Liver (tissue), 10 donors: ENCODE measurements around the gene ZG16B. TPM values are rescaled to one million over a fixed set of nuclear protein-coding genes. Genes with fewer than 3 reads are reported as not detected.

Experiments
- DNase-seq: peaks from one replicate; pipeline ENCODE4 v3.0.0-alpha.2; 2017; ENCODE audit warnings: low spot score
- H3K27ac ChIP-seq, 2 donors: one replicate each; pipeline ENCODE4 v1.7.0; 2013; ENCODE audit warnings: inconsistent platforms in 2 of 2, low read length in 2 of 2, control low read depth in 1 of 2, low read depth in 1 of 2, mild to moderate bottlenecking in 1 of 2
- H3K27me3 ChIP-seq, 4 donors: one replicate each; pipeline versions ENCODE4 v1.6.1 to v1.7.0; 2013; ENCODE audit warnings: low read length in 3 of 4, inconsistent platforms in 1 of 4, mild to moderate bottlenecking in 1 of 4, moderate library complexity in 1 of 4; ENCODE audit not compliant: control insufficient read depth in 4 of 4, insufficient read depth in 4 of 4
- H3K36me3 ChIP-seq, 4 donors: one replicate each; pipeline versions ENCODE4 v1.6.1 to v1.7.0; 2013; ENCODE audit warnings: low read length in 3 of 4, mild to moderate bottlenecking in 3 of 4, low read depth in 1 of 4, moderate library complexity in 1 of 4; ENCODE audit not compliant: control insufficient read depth in 4 of 4, insufficient read depth in 3 of 4
- H3K4me1 ChIP-seq, 4 donors: one replicate each; pipeline versions ENCODE4 v1.6.1 to v1.7.0; 2013; ENCODE audit warnings: low read length in 3 of 4, mild to moderate bottlenecking in 3 of 4, moderate library complexity in 1 of 4; ENCODE audit not compliant: control insufficient read depth in 4 of 4, insufficient read depth in 4 of 4
- H3K4me3 ChIP-seq, 3 donors: one replicate each; pipeline versions ENCODE4 v1.6.1 to v1.7.0; 2013; ENCODE audit warnings: low read length in 3 of 3, control low read depth in 1 of 3, low read depth in 1 of 3, mild to moderate bottlenecking in 1 of 3
- H3K9ac ChIP-seq, 2 donors: one replicate each; pipeline ENCODE4 v1.7.0; 2013; ENCODE audit warnings: low read length in 2 of 2, mild to moderate bottlenecking in 2 of 2, moderate library complexity in 2 of 2, control low read depth in 1 of 2, low read depth in 1 of 2
- H3K9me3 ChIP-seq, 4 donors: one replicate each; pipeline versions ENCODE4 v1.6.1 to v1.7.0; 2013; ENCODE audit warnings: low read length in 3 of 4; ENCODE audit not compliant: control insufficient read depth in 4 of 4
- HNF4G ChIP-seq: IDR thresholded peaks from 2 replicates; pipeline ENCODE4 v1.6.1; 2016; ENCODE audit warnings: antibody characterized with exemption
- RXRA ChIP-seq, 2 donors: IDR thresholded peaks; 2 replicates each; pipeline ENCODE4 v1.6.1; 2017 to 2018; ENCODE audit warnings: antibody characterized with exemption in 2 of 2, mild to moderate bottlenecking in 1 of 2
- SP1 ChIP-seq: IDR thresholded peaks from 2 replicates; pipeline ENCODE4 v1.6.1; 2018; ENCODE audit warnings: antibody characterized with exemption, mild to moderate bottlenecking
- WGBS: extraction: QIAGEN DNeasy Blood & Tissue Kit; methylation state at CpG from one replicate; pipeline ENCODE4 v1.1.7; 2013; 5-methylcytosine and 5-hydroxymethylcytosine counted together
- polyA plus RNA-seq, 2 donors: library from polyadenylated mRNA; stranded (reverse) in 1 of 2; unstranded in 1 of 2; fragments of 200-250 nt in 1 of 2; fragments of >200 nt in 1 of 2; fragmentation: Nextera tagmentation in 1 of 2; extraction: Ambion mirVana in 1 of 2; gene quantifications; one replicate each; pipeline versions ENCODE4 v1.2.1 to v1.2.3, GENCODE V29; 2013 to 2015
- small RNA-seq: library from RNA; depleted of rRNA; stranded (forward); fragments of <200 nt; gene quantifications from one replicate; pipeline ENCODE3, GENCODE V24; 2014
- total RNA-seq, 2 donors: library from RNA; depleted of rRNA; stranded (reverse); fragments of >200 nt; gene quantifications; one replicate each; pipeline ENCODE4 v1.2.3, GENCODE V29; 2014
- TF ChIP-seq, protein P1 (sequence below): IDR thresholded peaks from 2 replicates; pipeline ENCODE4 v1.6.1; 2016; ENCODE audit warnings: antibody characterized with exemption
- donor health status: healthy.
- donor health status: healthy.
- donor health status: healthy.
- donor health status: healthy.
- donor health status: healthy.

ZG16B gene
- total and polyA plus RNA-seq, 4 donors = 0.24 to 0.79 (median 0.43) TPM

DNA sequence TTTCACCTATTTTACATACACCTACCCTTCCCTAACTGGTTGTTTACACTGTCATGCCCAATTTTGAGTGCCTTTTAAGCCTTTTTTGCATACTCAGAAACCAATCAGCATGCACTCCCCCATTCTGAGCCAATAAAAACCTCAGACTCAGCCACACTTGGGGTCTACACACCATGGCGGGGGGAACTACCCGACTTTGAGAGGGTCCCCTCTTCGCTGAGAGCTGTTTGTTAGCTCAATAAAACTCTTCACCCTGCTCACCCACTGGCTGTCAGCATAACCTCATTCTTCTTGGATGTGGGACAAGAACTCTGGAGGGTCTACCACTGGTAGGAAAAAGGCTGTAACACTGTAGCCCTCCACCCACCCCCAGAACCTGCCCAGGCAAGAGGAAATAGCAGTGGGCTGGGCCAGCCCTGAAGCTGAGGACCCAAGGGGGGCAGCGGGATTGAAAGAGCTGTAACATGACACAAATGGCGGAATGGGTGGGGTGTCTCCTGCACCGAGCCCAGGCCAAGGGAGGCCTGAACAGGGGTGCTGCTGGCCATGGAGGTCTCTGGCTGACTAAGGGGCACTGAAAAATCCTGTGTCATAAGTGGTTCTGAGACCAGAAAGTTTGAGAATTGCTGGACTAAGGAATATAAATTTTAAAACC is 49.9 kb downstream of the ZG16B start:
- peaks cover 2 to 7% (median 5%) of the 10 kb centered on the region in 4 donors for H3K9me3 ChIP-seq
- WGBS = 89% methylated on average over 6 of the region's 6 CpGs
- TF ChIP-seq RXRA (IDR thresholded peaks at IDR 0.05) (no peak), HNF4G (no peak), SP1 (no peak)
- TF ChIP-seq, protein P1, sequence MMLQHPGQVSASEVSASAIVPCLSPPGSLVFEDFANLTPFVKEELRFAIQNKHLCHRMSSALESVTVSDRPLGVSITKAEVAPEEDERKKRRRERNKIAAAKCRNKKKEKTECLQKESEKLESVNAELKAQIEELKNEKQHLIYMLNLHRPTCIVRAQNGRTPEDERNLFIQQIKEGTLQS = no peak

More for the DNA sequence above, 49.9 kb downstream of the ZG16B start:
- no peak overlapping the region for H3K4me3 ChIP-seq
- peaks cover 0 to 4% (median 2%) of the 10 kb centered on the region in 4 donors for H3K4me1 ChIP-seq
- H3K27me3 ChIP-seq = no peaks in the 10 kb centered on the region
- no peaks in the 10 kb centered on the region for H3K36me3 ChIP-seq
- no peak for DNase-seq
- no peak overlapping the region for H3K27ac ChIP-seq
- H3K9ac ChIP-seq = no peak overlapping the region

Small RNA genes within 50 kb of the gene (small RNA-seq; reads per million reads assigned to genes)
- not detected for gene SNORA3C

Other genes with a start within 250 kb of the ZG16B start
- gene KCTD5, start 147.8 kb upstream of the ZG16B start, total RNA-seq = 10 to 100 TPM; 11.3 to 14.2 TPM
- 10 to 100 TPM in 1 of 2 donors, 1 to 10 TPM in 1; 8.3 to 11.7 TPM for gene KCTD5, start 147.8 kb upstream of the ZG16B start, polyA plus RNA-seq
- gene PRSS27, start 110.1 kb upstream of the ZG16B start, total RNA-seq = 1 to 10 TPM in 1 of 2 donors, under 1 TPM in 1; 0.05 to 1.5 TPM
- under 1 TPM in 1 of 2 donors, not detected in 1; 0.22 TPM for gene PRSS27, start 110.1 kb upstream of the ZG16B start, polyA plus RNA-seq
- gene SRRM2, start 77.7 kb upstream of the ZG16B start, total RNA-seq = 100 to 1,000 TPM in 1 of 2 donors, 10 to 100 TPM in 1; 84.8 to 119 TPM
- 100 to 1,000 TPM; 147 to 199 TPM for gene SRRM2, start 77.7 kb upstream of the ZG16B start, polyA plus RNA-seq
- gene ELOB, start 53.0 kb upstream of the ZG16B start, total RNA-seq = 100 to 1,000 TPM; 114 to 395 TPM
- gene ELOB, start 53.0 kb upstream of the ZG16B start, polyA plus RNA-seq = 100 to 1,000 TPM; 252 to 374 TPM
- gene PRSS33, start 42.7 kb upstream of the ZG16B start, total RNA-seq = not detected
- not detected for gene PRSS33, start 42.7 kb upstream of the ZG16B start, polyA plus RNA-seq
- not detected for gene PRSS41, start 31.8 kb upstream of the ZG16B start, total RNA-seq
- gene PRSS41, start 31.8 kb upstream of the ZG16B start, polyA plus RNA-seq = not detected
- 1 to 10 TPM in 1 of 2 donors, not detected in 1; 1.0 TPM for gene PRSS21, start 13.1 kb upstream of the ZG16B start, total RNA-seq
- gene PRSS21, start 13.1 kb upstream of the ZG16B start, polyA plus RNA-seq = under 1 TPM; 0.18 to 0.26 TPM
- gene PRSS22, start 27.9 kb downstream of the ZG16B start, total RNA-seq = 1 to 10 TPM in 1 of 2 donors, not detected in 1; 1.1 TPM
- gene PRSS22, start 27.9 kb downstream of the ZG16B start, polyA plus RNA-seq = under 1 TPM; 0.23 to 0.32 TPM
- gene FLYWCH2, start 52.9 kb downstream of the ZG16B start, total RNA-seq = 10 to 100 TPM in 1 of 2 donors, 1 to 10 TPM in 1; 7.1 to 21.0 TPM
- gene FLYWCH2, start 52.9 kb downstream of the ZG16B start, polyA plus RNA-seq = 10 to 100 TPM in 1 of 2 donors, 1 to 10 TPM in 1; 4.9 to 10.2 TPM
- 10 to 100 TPM in 1 of 2 donors, 1 to 10 TPM in 1; 6.2 to 12.2 TPM for gene FLYWCH1, start 81.6 kb downstream of the ZG16B start, total RNA-seq
- gene FLYWCH1, start 81.6 kb downstream of the ZG16B start, polyA plus RNA-seq = 1 to 10 TPM; 3.9 to 9.5 TPM
- gene KREMEN2, start 134.0 kb downstream of the ZG16B start, total RNA-seq = not detected
- not detected for gene KREMEN2, start 134.0 kb downstream of the ZG16B start, polyA plus RNA-seq
- 1 to 10 TPM in 1 of 2 donors, under 1 TPM in 1; 0.92 to 9.9 TPM for gene PAQR4, start 139.0 kb downstream of the ZG16B start, total RNA-seq
- gene PAQR4, start 139.0 kb downstream of the ZG16B start, polyA plus RNA-seq = 1 to 10 TPM in 1 of 2 donors, under 1 TPM in 1; 0.63 to 3.0 TPM
- gene PKMYT1, start 150.1 kb downstream of the ZG16B start, total RNA-seq = 10 to 100 TPM in 1 of 2 donors, under 1 TPM in 1; 0.50 to 15.8 TPM
- 1 to 10 TPM; 1.7 to 3.4 TPM for gene PKMYT1, start 150.1 kb downstream of the ZG16B start, polyA plus RNA-seq
- under 1 TPM; 0.05 to 0.25 TPM for gene CLDN9, start 182.6 kb downstream of the ZG16B start, total RNA-seq
- under 1 TPM; 0.25 to 0.32 TPM for gene CLDN9, start 182.6 kb downstream of the ZG16B start, polyA plus RNA-seq
- under 1 TPM in 1 of 2 donors, not detected in 1; 0.75 TPM for gene CLDN6, start 187.9 kb downstream of the ZG16B start, total RNA-seq
- gene CLDN6, start 187.9 kb downstream of the ZG16B start, polyA plus RNA-seq = not detected
- gene TNFRSF12A, start 190.1 kb downstream of the ZG16B start, total RNA-seq = 1 to 10 TPM; 7.9 to 8.8 TPM
- 10 to 100 TPM in 1 of 2 donors, 1 to 10 TPM in 1; 9.4 to 35.5 TPM for gene TNFRSF12A, start 190.1 kb downstream of the ZG16B start, polyA plus RNA-seq
- gene HCFC1R1, start 193.6 kb downstream of the ZG16B start, total RNA-seq = 1 to 10 TPM; 1.4 to 2.2 TPM
- gene HCFC1R1, start 193.6 kb downstream of the ZG16B start, polyA plus RNA-seq = 10 to 100 TPM; 16.3 to 17.6 TPM
- 10 to 100 TPM; 12.6 to 14.8 TPM for gene THOC6, start 193.7 kb downstream of the ZG16B start, total RNA-seq
- 10 to 100 TPM; 10.8 TPM for gene THOC6, start 193.7 kb downstream of the ZG16B start, polyA plus RNA-seq
- under 1 TPM in 1 of 2 donors, not detected in 1; 0.59 TPM for gene BICDL2, start 206.6 kb downstream of the ZG16B start, total RNA-seq
- gene BICDL2, start 206.6 kb downstream of the ZG16B start, polyA plus RNA-seq = under 1 TPM; 0.15 to 0.33 TPM
- gene MMP25, start 216.3 kb downstream of the ZG16B start, total RNA-seq = 1 to 10 TPM in 1 of 2 donors, under 1 TPM in 1; 0.47 to 2.7 TPM
- 1 to 10 TPM in 1 of 2 donors, under 1 TPM in 1; 0.57 to 1.3 TPM for gene MMP25, start 216.3 kb downstream of the ZG16B start, polyA plus RNA-seq
- 100 to 1,000 TPM in 1 of 2 donors, 1 to 10 TPM in 1; 8.6 to 328 TPM for gene IL32, start 235.3 kb downstream of the ZG16B start, total RNA-seq
- gene IL32, start 235.3 kb downstream of the ZG16B start, polyA plus RNA-seq = 100 to 1,000 TPM in 1 of 2 donors, 10 to 100 TPM in 1; 93.4 to 300 TPM